Lung (tissue), 12 donors: ENCODE data around the gene SGCA. TPM values are rescaled to one million over a fixed set of nuclear protein-coding genes. Genes with fewer than 3 reads are reported as not detected.

Experiments used
- ATAC-seq: fragments of 200-7000 bp; cut with Tn5 transposase; one replicate; pipeline ENCODE4 v1.9.1; 2020; ENCODE audit warnings: moderate number of reproducible peaks; ENCODE audit not compliant: insufficient read depth, low FRiP score
- DNase-seq, 3 donors: peaks; one replicate each; pipeline ENCODE4 v3.0.0-alpha.2; 2013 to 2017
- H3K27ac ChIP-seq, 2 donors: one replicate each; pipeline ENCODE4 v1.5.1; 2013; ENCODE audit warnings: mild to moderate bottlenecking in 2 of 2, moderate library complexity in 2 of 2, control low read depth in 1 of 2, inconsistent platforms in 1 of 2, low read depth in 1 of 2, low read length in 1 of 2
- H3K27me3 ChIP-seq, 3 donors: one replicate each; pipeline ENCODE4 v1.5.1; 2013; ENCODE audit warnings: low read length in 2 of 3; ENCODE audit not compliant: control insufficient read depth in 3 of 3, insufficient read depth in 3 of 3
- H3K36me3 ChIP-seq, 4 donors: one replicate each; pipeline ENCODE4 v1.5.1; 2013; ENCODE audit warnings: low read length in 4 of 4, mild to moderate bottlenecking in 1 of 4, moderate library complexity in 1 of 4; ENCODE audit not compliant: control insufficient read depth in 4 of 4, insufficient read depth in 4 of 4
- H3K4me1 ChIP-seq, 5 donors: one replicate each; pipeline ENCODE4 v1.5.1; 2013; ENCODE audit warnings: low read length in 5 of 5, mild to moderate bottlenecking in 2 of 5, moderate library complexity in 1 of 5; ENCODE audit not compliant: control insufficient read depth in 5 of 5, insufficient read depth in 5 of 5
- H3K4me3 ChIP-seq: one replicate; pipeline ENCODE4 v1.5.1; 2013; ENCODE audit warnings: mild to moderate bottlenecking, control low read depth, moderate library complexity
- H3K9ac ChIP-seq, 2 donors: one replicate each; pipeline ENCODE4 v1.5.1; 2013; ENCODE audit warnings: low read length in 2 of 2, control low read depth in 1 of 2; ENCODE audit not compliant: insufficient read depth in 1 of 2
- H3K9me3 ChIP-seq, 4 donors: one replicate each; pipeline ENCODE4 v1.5.1; 2013; ENCODE audit warnings: low read length in 3 of 4, mild to moderate bottlenecking in 1 of 4, moderate library complexity in 1 of 4; ENCODE audit not compliant: control insufficient read depth in 4 of 4, insufficient read depth in 3 of 4
- WGBS, 2 donors: extraction: QIAGEN DNeasy Blood & Tissue Kit; methylation state at CpG; one replicate each; pipeline ENCODE4 v1.1.7; 2013; 5-methylcytosine and 5-hydroxymethylcytosine counted together
- polyA plus RNA-seq, 2 donors: library from polyadenylated mRNA; stranded (reverse); fragments of 200-250 nt; gene quantifications; one replicate each; pipeline ENCODE4 v1.2.1, GENCODE V29; 2013
- total RNA-seq, 2 donors: library from RNA; depleted of rRNA in 1 of 2; stranded (reverse); fragments of >200 nt in 1 of 2; gene quantifications; one replicate each; pipeline ENCODE4 v1.2.1, GENCODE V29; 2014 to 2021
- TF ChIP-seq, protein P1 (sequence below): IDR thresholded peaks from 2 replicates; pipeline ENCODE4 v1.5.1; 2012; ENCODE audit warnings: mild to moderate bottlenecking; ENCODE audit errors: control extremely low read depth, extremely low read depth
- donor health status: control.
- donor health status: control.
- donor health status: Bipolar disorder and iron deficiency.
- donor health status: healthy.
- donor health status: DM: yes; HTN: yes; CAD: no.

SGCA gene
- total and polyA plus RNA-seq, 4 donors, result 5.0 to 19.4 (median 14.0) TPM

DNA sequence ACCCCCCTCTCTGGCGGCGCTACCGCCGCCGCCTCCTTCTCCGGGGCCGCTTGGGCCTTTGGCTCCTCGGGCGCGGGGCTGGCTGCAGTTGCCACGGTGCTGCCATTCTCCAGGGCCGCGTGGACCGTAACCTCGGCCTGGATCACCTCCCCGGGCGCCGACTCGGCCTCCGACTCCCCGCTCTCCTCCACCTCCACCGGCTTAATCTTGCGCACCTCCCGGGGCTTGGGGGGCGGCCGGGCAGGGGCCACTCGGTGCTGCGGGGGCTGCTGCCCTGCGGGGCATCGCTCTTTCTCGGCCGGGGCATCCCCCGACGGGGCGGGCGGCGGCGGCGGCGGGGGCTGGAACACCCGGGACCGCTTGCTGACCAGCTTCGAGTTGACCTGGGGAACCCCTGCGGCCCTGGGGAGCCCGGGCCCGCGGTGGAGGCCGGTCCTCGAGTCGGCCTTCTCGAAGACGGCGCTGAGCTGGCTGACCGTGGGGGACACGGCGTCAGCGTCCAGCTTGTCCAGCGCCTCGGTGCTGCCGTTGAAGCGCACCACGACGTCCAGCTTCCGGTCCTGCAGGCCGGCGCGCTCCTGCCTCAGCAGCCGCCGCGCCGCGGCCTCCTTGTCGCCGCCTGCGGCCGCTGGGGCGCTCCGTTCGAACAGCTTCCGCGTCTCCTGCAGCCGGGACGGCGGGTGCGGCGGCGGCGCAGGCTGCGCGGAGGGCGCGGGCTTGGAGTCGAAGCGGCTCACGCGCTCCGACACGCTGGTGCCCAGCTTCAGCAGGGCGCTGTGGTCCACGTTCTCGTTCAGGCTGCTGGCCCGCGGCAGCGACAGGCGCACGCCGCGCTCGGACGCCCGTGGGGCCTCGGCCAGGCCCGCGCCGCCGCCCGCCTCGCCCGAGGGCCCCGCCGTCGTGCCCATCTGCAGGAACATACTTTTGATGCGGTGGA, 16.1 kb upstream of the SGCA start:
- peak; percentile 12 for ATAC-seq
- TF ChIP-seq, protein P1, sequence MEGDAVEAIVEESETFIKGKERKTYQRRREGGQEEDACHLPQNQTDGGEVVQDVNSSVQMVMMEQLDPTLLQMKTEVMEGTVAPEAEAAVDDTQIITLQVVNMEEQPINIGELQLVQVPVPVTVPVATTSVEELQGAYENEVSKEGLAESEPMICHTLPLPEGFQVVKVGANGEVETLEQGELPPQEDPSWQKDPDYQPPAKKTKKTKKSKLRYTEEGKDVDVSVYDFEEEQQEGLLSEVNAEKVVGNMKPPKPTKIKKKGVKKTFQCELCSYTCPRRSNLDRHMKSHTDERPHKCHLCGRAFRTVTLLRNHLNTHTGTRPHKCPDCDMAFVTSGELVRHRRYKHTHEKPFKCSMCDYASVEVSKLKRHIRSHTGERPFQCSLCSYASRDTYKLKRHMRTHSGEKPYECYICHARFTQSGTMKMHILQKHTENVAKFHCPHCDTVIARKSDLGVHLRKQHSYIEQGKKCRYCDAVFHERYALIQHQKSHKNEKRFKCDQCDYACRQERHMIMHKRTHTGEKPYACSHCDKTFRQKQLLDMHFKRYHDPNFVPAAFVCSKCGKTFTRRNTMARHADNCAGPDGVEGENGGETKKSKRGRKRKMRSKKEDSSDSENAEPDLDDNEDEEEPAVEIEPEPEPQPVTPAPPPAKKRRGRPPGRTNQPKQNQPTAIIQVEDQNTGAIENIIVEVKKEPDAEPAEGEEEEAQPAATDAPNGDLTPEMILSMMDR, result no peak
- no peak overlapping the region for H3K9ac ChIP-seq
- no peaks in the 10 kb centered on the region for H3K9me3 ChIP-seq
- H3K4me3 ChIP-seq, result peak overlapping the region; percentile 78
- peak overlapping the region; percentile 87 to 89 for H3K27ac ChIP-seq
- WGBS, 2 donors, result 1% methylated on average over 74 to 123 of the region's 123 CpGs
- peak; percentile 57 to 73 (median 58) for DNase-seq
- peaks cover 0 to 15% (median 5%) of the 10 kb centered on the region in 4 donors for H3K36me3 ChIP-seq
- H3K4me1 ChIP-seq, result peaks cover 17 to 46% (median 26%) of the 10 kb centered on the region in 5 donors
- no peaks in the 10 kb centered on the region for H3K27me3 ChIP-seq

DNA sequence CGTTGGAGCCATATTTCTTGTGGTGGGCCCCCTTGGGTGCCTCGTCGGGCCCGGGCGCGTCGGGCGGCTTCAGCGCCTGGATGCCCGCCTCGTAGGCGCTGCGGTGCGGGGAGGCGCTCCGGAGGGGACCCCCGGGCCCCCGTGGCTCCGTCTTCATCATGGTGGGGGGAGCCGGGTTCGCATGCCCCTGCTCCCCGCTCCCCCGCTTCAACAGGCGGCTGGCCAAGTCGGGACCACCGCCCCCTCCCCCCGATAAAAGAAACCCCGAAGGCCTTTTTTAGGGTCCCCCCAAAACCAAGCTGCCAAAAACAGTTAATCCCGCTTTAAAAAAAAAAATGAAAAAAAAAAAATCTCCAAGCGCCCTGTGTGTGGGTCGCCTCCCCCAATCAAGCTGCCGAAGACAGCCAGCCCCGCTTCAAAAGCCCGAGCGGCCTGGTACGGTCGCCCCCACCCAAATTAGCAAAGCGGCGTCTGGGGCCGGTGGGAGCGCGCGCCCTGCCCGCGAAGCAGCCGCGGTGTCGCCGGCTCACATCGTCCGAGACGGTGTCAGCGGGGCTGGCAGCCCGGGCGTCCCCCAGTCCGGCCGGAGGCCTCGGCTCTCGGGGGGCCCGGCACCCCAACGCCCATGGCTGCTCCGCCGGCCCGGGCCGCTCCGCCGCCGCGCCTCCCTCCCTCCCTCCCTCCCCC, 15.3 kb upstream of the SGCA start, which contains the start of gene PPP1R9B:
PPP1R9B (minus strand) TSS at position 324 of the 687 bp plus-strand sequence; CDS start at position 160, 164 bp downstream.
- Histone ChIP-seq H3K9me3 (no peaks in the 10 kb centered on the region), H3K36me3 (peaks cover 0 to 9% (median 2%) of the 10 kb centered on the region in 4 donors), H3K27me3 (no peaks in the 10 kb centered on the region), H3K27ac (peak within 1 kb of the TSS; percentile 90 to 92), H3K9ac (peak within 1 kb of the TSS; percentile 11 to 68), H3K4me1 (peaks cover 17 to 54% (median 28%) of the 10 kb centered on the region in 5 donors), H3K4me3 (peak within 1 kb of the TSS; percentile 78)
- 1% methylated on average over 56 to 69 of the region's 69 CpGs for WGBS, 2 donors
- TF ChIP-seq, protein P1, result no peak
- ATAC-seq, result no peak
- no peak for DNase-seq

GRCh38 chr17:50151041-50151936, 14.5 kb upstream of the SGCA start:
- Histone ChIP-seq H3K27me3 (no peaks in the 10 kb centered on the region), H3K4me1 (peaks cover 17 to 51% (median 29%) of the 10 kb centered on the region in 5 donors), H3K27ac (peak overlapping the region; percentile 90 to 91), H3K9ac (peak overlapping the region; percentile 11 to 68), H3K4me3 (peak overlapping the region; percentile 78), H3K36me3 (peaks cover 0 to 4% (median 2%) of the 10 kb centered on the region in 4 donors), H3K9me3 (no peaks in the 10 kb centered on the region)
- DNase-seq (peak; percentile 93 to 96 (median 94)), ATAC-seq (peak; percentile 74)
- WGBS, 2 donors, result 1% methylated on average over 40 of the region's 40 CpGs
- TF ChIP-seq, protein P1, result peak; percentile 30
